CD8-positive, alpha-beta memory T cell (primary cell): ENCODE results near the gene GID8. TPM values are rescaled to one million over a fixed set of nuclear protein-coding genes. Genes with fewer than 3 reads are reported as not detected.
A peak's percentile ranks its signal among the peaks of the same experiment; 100 is the strongest.
"Not testable (repeated sequence)": the region's sequence is repeated elsewhere in the genome, so short reads cannot be mapped to it uniquely, and the experiment has no call there.

Experiments used
- CTCF ChIA-PET: fragments of 350-600 bp; sonication (Branson Sonifier 250); formaldehyde crosslinking; loops from one replicate; lab custom pipeline; 2021; ENCODE audit warnings: antibody characterized with exemption; lab: Charles Lee
- POLR2A ChIA-PET: fragments of 350-600 bp; sonication (Branson Sonifier 250); formaldehyde crosslinking; loops from one replicate; lab custom pipeline; 2021; ENCODE audit warnings: antibody characterized with exemption; lab: Charles Lee
- DNase-seq, 5 donors: peaks; one replicate each; pipeline versions ENCODE4 v3.0.0 to v3.0.0-alpha.2; 2020 to 2022; ENCODE audit warnings: mixed read lengths in 1 of 5
- H3K27ac ChIP-seq: one replicate; pipeline ENCODE4 v1.7.0; 2013; ENCODE audit warnings: low read depth, mild to moderate bottlenecking, low read length, moderate library complexity
- H3K27me3 ChIP-seq: 2 replicates; pipeline ENCODE4 v1.7.0; 2013; ENCODE audit warnings: low read length, mild to moderate bottlenecking; ENCODE audit not compliant: insufficient read depth, poor library complexity, severe bottlenecking
- H3K36me3 ChIP-seq: 2 replicates; pipeline ENCODE4 v1.7.0; 2013; ENCODE audit warnings: mild to moderate bottlenecking, low read length, moderate library complexity; ENCODE audit not compliant: insufficient read depth
- H3K4me1 ChIP-seq: 2 replicates; pipeline ENCODE4 v1.7.0; 2013; ENCODE audit warnings: mild to moderate bottlenecking, low read length, moderate library complexity; ENCODE audit not compliant: insufficient read depth
- H3K4me3 ChIP-seq: 2 replicates; pipeline ENCODE4 v1.7.0; 2013; ENCODE audit warnings: mild to moderate bottlenecking, low read length
- H3K9me3 ChIP-seq: 2 replicates; pipeline ENCODE4 v1.7.0; 2013; ENCODE audit warnings: mild to moderate bottlenecking, low read length
- H3K27ac Mint-ChIP-seq, 8 donors: one replicate each; pipeline ENCODE4 v1.8.0; 2020 to 2021; ENCODE audit warnings: mixed read lengths in 8 of 8, mild to moderate bottlenecking in 6 of 8, inconsistent platforms in 3 of 8, moderate library complexity in 3 of 8
- H3K27me3 Mint-ChIP-seq, 2 donors: one replicate each; pipeline ENCODE4 v1.8.0; 2020 to 2021; ENCODE audit warnings: mixed read lengths in 2 of 2, mild to moderate bottlenecking in 1 of 2, moderate library complexity in 1 of 2
- H3K36me3 Mint-ChIP-seq, 3 donors: one replicate each; pipeline ENCODE4 v1.8.0; 2020 to 2021; ENCODE audit warnings: mixed read lengths in 3 of 3, inconsistent platforms in 1 of 3, mild to moderate bottlenecking in 1 of 3
- H3K4me1 Mint-ChIP-seq, 3 donors: one replicate each; pipeline ENCODE4 v1.8.0; 2020 to 2021; ENCODE audit warnings: mixed read lengths in 3 of 3, inconsistent platforms in 1 of 3, mild to moderate bottlenecking in 1 of 3
- H3K4me3 Mint-ChIP-seq, 7 donors: one replicate each; pipeline ENCODE4 v1.8.0; 2020 to 2021; ENCODE audit warnings: mixed read lengths in 7 of 7, mild to moderate bottlenecking in 6 of 7, moderate library complexity in 4 of 7, inconsistent platforms in 2 of 7
- H3K9me3 Mint-ChIP-seq, 5 donors: one replicate each; pipeline ENCODE4 v1.8.0; 2020 to 2022; ENCODE audit warnings: mixed read lengths in 5 of 5, mild to moderate bottlenecking in 3 of 5, moderate library complexity in 2 of 5, inconsistent platforms in 1 of 5
- polyA plus RNA-seq: library from polyadenylated mRNA; unstranded; fragments of 300-500 nt; fragmentation: Illumina TruSeq; gene quantifications from one replicate; pipeline ENCODE4 v1.2.3, GENCODE V29; 2021
- total RNA-seq, 2 experiments: library from RNA; stranded (reverse); gene quantifications; one replicate each; pipeline ENCODE4 v1.2.3, GENCODE V29; 2021

The GID8 gene
- total and polyA plus RNA-seq, 3 experiments from 2014 or later, result 19.0 to 45.5 (median 44.9) TPM

GRCh38 chr20:62957136-62958117, 19.5 kb downstream of the GID8 start:
- peaks cover 25% of the 10 kb centered on the region for H3K4me1 ChIP-seq
- DNase-seq, result no peak
- Mint-ChIP-seq H3K4me1 (peaks cover 18 to 27% (median 19%) of the 10 kb centered on the region in 3 donors), H3K27ac (peak overlapping the region in 3 of 8 donors; percentile 26 to 82 (median 51)), H3K36me3 (no peaks in the 10 kb centered on the region), H3K4me3 (no peak overlapping the region), H3K27me3 (no peaks in the 10 kb centered on the region), H3K9me3 (no peaks in the 10 kb centered on the region)
- no peak overlapping the region for H3K27ac ChIP-seq
- H3K9me3 ChIP-seq, result no peaks in the 10 kb centered on the region
- no peaks in the 10 kb centered on the region for H3K36me3 ChIP-seq
- ChIA-PET POLR2A (no interaction called here), CTCF (interaction anchor here (0.9 to 1.4 kb wide), 3 partner anchors 15 to 42 kb away, joined by 3 to 4 read pairs (median 3); no protein-coding TSS in a partner anchor)
- no peaks in the 10 kb centered on the region for H3K27me3 ChIP-seq
- no peak overlapping the region for H3K4me3 ChIP-seq

- ChIA-PET CTCF (interaction anchor here (0.9 to 1.3 kb wide), 2 partner anchors 14 to 100 kb away, joined by 3 read pairs; no protein-coding TSS in a partner anchor), POLR2A (no interaction called here)
- no peak for DNase-seq
- Histone ChIP-seq H3K27ac (no peak overlapping the region), H3K4me1 (peaks cover 16% of the 10 kb centered on the region), H3K9me3 (no peaks in the 10 kb centered on the region), H3K36me3 (no peaks in the 10 kb centered on the region), H3K27me3 (no peaks in the 10 kb centered on the region), H3K4me3 (no peak overlapping the region)
- no peaks in the 10 kb centered on the region for H3K27me3 Mint-ChIP-seq
- H3K36me3 Mint-ChIP-seq, result peaks cover 0 to 3% (median 0%) of the 10 kb centered on the region in 3 donors
- H3K4me3 Mint-ChIP-seq, result no peak overlapping the region
- peaks cover 12 to 19% (median 16%) of the 10 kb centered on the region in 3 donors for H3K4me1 Mint-ChIP-seq
- no peak overlapping the region for H3K27ac Mint-ChIP-seq
- no peaks in the 10 kb centered on the region for H3K9me3 Mint-ChIP-seq
Observed at GRCh38 chr20:62958388-62959100, 20.6 kb downstream of the GID8 start.

- no peaks in the 10 kb centered on the region for H3K27me3 Mint-ChIP-seq
Observed at GRCh38 chr20:62959101-62959971, 21.4 kb downstream of the GID8 start.

GRCh38 chr20:62959998-62960436, 22.1 kb downstream of the GID8 start:
- Histone ChIP-seq H3K36me3 (no peaks in the 10 kb centered on the region), H3K4me3 (no peak overlapping the region), H3K4me1 (peaks cover 1% of the 10 kb centered on the region), H3K9me3 (no peaks in the 10 kb centered on the region), H3K27me3 (no peaks in the 10 kb centered on the region), H3K27ac (no peak overlapping the region)
- DNase-seq, result no peak
- ChIA-PET POLR2A (no interaction called here), CTCF (interaction anchor here (1.0 to 1.1 kb wide), 2 partner anchors 13 to 49 kb away, joined by 5 to 6 read pairs; no protein-coding TSS in a partner anchor)
- Mint-ChIP-seq H3K9me3 (no peaks in the 10 kb centered on the region), H3K4me3 (no peak overlapping the region), H3K27me3 (no peaks in the 10 kb centered on the region), H3K4me1 (peaks cover 0 to 6% (median 4%) of the 10 kb centered on the region in 3 donors), H3K27ac (no peak overlapping the region), H3K36me3 (peaks cover 0 to 4% (median 0%) of the 10 kb centered on the region in 3 donors)

More at GRCh38 chr20:62959101-62959971, 21.4 kb downstream of the GID8 start:
- no peak overlapping the region for H3K27ac ChIP-seq
- H3K4me1 ChIP-seq, result peaks cover 8% of the 10 kb centered on the region
- H3K36me3 ChIP-seq, result no peaks in the 10 kb centered on the region
- no peaks in the 10 kb centered on the region for H3K27me3 ChIP-seq
- Mint-ChIP-seq H3K27ac (peak overlapping the region in 1 of 8 donors; percentile 15), H3K4me3 (no peak overlapping the region), H3K9me3 (no peaks in the 10 kb centered on the region), H3K36me3 (peaks cover 0 to 4% (median 0%) of the 10 kb centered on the region in 3 donors), H3K4me1 (peaks cover 4 to 11% (median 8%) of the 10 kb centered on the region in 3 donors)
- DNase-seq, result no peak
- ChIA-PET CTCF (interaction anchor here (0.9 to 1.3 kb wide), 4 partner anchors 13 to 101 kb away, joined by 3 to 6 read pairs (median 4); no protein-coding TSS in a partner anchor), POLR2A (no interaction called here)
- H3K4me3 ChIP-seq, result no peak overlapping the region
- no peaks in the 10 kb centered on the region for H3K9me3 ChIP-seq

- H3K4me1 Mint-ChIP-seq, H3K9me3 Mint-ChIP-seq, H3K4me3 ChIP-seq, H3K27me3 Mint-ChIP-seq, H3K36me3 ChIP-seq, H3K4me1 ChIP-seq, H3K27ac ChIP-seq, H3K27me3 ChIP-seq, POLR2A ChIA-PET, H3K36me3 Mint-ChIP-seq, H3K27ac Mint-ChIP-seq, H3K4me3 Mint-ChIP-seq, H3K9me3 ChIP-seq, DNase-seq: not testable (repeated sequence)
- CTCF ChIA-PET, result interaction anchor here (1.0 kb wide), 1 partner anchor 12 kb away, joined by 6 read pairs; no protein-coding TSS in a partner anchor
Observed at GRCh38 chr20:62960446-62961309, 22.7 kb downstream of the GID8 start.

- no peak overlapping the region for H3K27ac Mint-ChIP-seq
- H3K27ac ChIP-seq, result no peak overlapping the region
- H3K36me3 ChIP-seq, result no peaks in the 10 kb centered on the region
- DNase-seq, result no peak
- peaks cover 0 to 4% (median 0%) of the 10 kb centered on the region in 3 donors for H3K36me3 Mint-ChIP-seq
- no peaks in the 10 kb centered on the region for H3K9me3 Mint-ChIP-seq
- ChIA-PET CTCF (no interaction called here), POLR2A (no interaction called here)
- peaks cover 0 to 6% (median 4%) of the 10 kb centered on the region in 3 donors for H3K4me1 Mint-ChIP-seq
- H3K9me3 ChIP-seq, result no peaks in the 10 kb centered on the region
- H3K4me3 Mint-ChIP-seq, result no peak overlapping the region
- no peaks in the 10 kb centered on the region for H3K27me3 Mint-ChIP-seq
- H3K4me3 ChIP-seq, result no peak overlapping the region
- no peaks in the 10 kb centered on the region for H3K4me1 ChIP-seq
- H3K27me3 ChIP-seq, result no peaks in the 10 kb centered on the region
Observed at GRCh38 chr20:62961310-62961783, 23.4 kb downstream of the GID8 start.
